Spleen (tissue), 11 donors: ENCODE data around the gene ADAM15. TPM values are rescaled to one million over a fixed set of nuclear protein-coding genes. Genes with fewer than 3 reads are reported as not detected.

Experiments used
- DNase-seq: peaks from one replicate; pipeline ENCODE4 v3.0.0-alpha.2; 2020
- H3K27ac ChIP-seq, 8 donors: fragments of 200-600 bp; sonication (generic) in 7 of 8; 1 replicate in 4 of 8; 2 replicates in 4 of 8; pipeline versions ENCODE4 v1.5.0 to v1.8.0; 2016 to 2021; ENCODE audit warnings: inconsistent platforms in 4 of 8, mild to moderate bottlenecking in 4 of 8, moderate library complexity in 1 of 8
- H3K27me3 ChIP-seq, 7 donors: fragments of 200-600 bp; sonication (generic) in 6 of 7; replicated peaks in 1 of 7; 1 replicate in 4 of 7; 2 replicates in 3 of 7; pipeline versions ENCODE4 v1.5.0 to v1.8.0; 2016 to 2021; ENCODE audit warnings: inconsistent platforms in 3 of 7, mild to moderate bottlenecking in 1 of 7
- H3K36me3 ChIP-seq, 6 donors: fragments of 200-600 bp; sonication (generic) in 5 of 6; 1 replicate in 4 of 6; 2 replicates in 2 of 6; pipeline versions ENCODE4 v1.5.0 to v1.8.0; 2016 to 2021; ENCODE audit warnings: inconsistent platforms in 2 of 6
- H3K4me1 ChIP-seq, 6 donors: fragments of 200-600 bp; sonication (generic) in 5 of 6; 1 replicate in 3 of 6; 2 replicates in 3 of 6; pipeline versions ENCODE4 v1.5.0 to v1.8.0; 2016 to 2021; ENCODE audit warnings: inconsistent platforms in 3 of 6
- H3K4me3 ChIP-seq, 8 donors: fragments of 200-600 bp; sonication (generic) in 7 of 8; 1 replicate in 4 of 8; 2 replicates in 4 of 8; pipeline versions ENCODE4 v1.5.0 to v1.8.0; 2016 to 2021; ENCODE audit warnings: inconsistent platforms in 4 of 8, mild to moderate bottlenecking in 4 of 8, moderate library complexity in 2 of 8
- H3K9me3 ChIP-seq, 8 donors: fragments of 200-600 bp; sonication (generic) in 7 of 8; 1 replicate in 4 of 8; 2 replicates in 4 of 8; pipeline versions ENCODE4 v1.5.0 to v1.8.0; 2016 to 2021; ENCODE audit warnings: inconsistent platforms in 4 of 8
- CTCF ChIP-seq, 11 experiments: fragments of 200-600 bp in 7 of 11; fragments of 450-650 bp in 4 of 11; sonication (generic) in 4 of 11; IDR thresholded peaks in 8 of 11; conservative IDR thresholded peaks in 3 of 11; 1 replicate in 7 of 11; 2 replicates in 4 of 11; pipeline versions ENCODE4 v1.4.0 to v1.8.0; 2016 to 2021; ENCODE audit warnings: antibody characterized with exemption in 11 of 11, inconsistent platforms in 4 of 11, mild to moderate bottlenecking in 1 of 11
- POLR2A ChIP-seq, 3 donors: fragments of 450-650 bp; IDR thresholded peaks; one replicate each; pipeline ENCODE4 v1.5.1; 2017; ENCODE audit warnings: antibody characterized with exemption in 3 of 3, mild to moderate bottlenecking in 1 of 3
- POLR2AphosphoS5 ChIP-seq, 3 donors: sonication (generic); formaldehyde crosslinking; IDR thresholded peaks; one replicate each; pipeline ENCODE4 v1.5.1; 2017; ENCODE audit warnings: antibody characterized with exemption in 3 of 3
- WGBS, 5 donors: extraction: QIAGEN DNeasy Blood & Tissue Kit in 3 of 5; methylation state at CpG; one replicate each; pipeline versions ENCODE4 v1.1.5 to v1.1.7; 2013 to 2018; 5-methylcytosine and 5-hydroxymethylcytosine counted together
- intact Hi-C: fragments of 100-400 bp; cut with DNase I; formaldehyde crosslinking; loops from one replicate; pipeline ENCODE4 v1.15.0; 2023; ENCODE audit warnings: low total_unique reads
- polyA plus RNA-seq, 3 donors: library from polyadenylated mRNA; stranded (reverse); fragments of 200-250 nt; gene quantifications; one replicate each; pipeline ENCODE4 v1.2.1, GENCODE V29; 2013
- total RNA-seq, 7 donors: library from RNA; depleted of rRNA in 3 of 7; stranded (reverse); fragments of >200 nt in 3 of 7; fragmentation: NEBNext Ultra II Directional in 4 of 7; extraction: Animal tissue kit (Norgen Biotek cat#: 25700) in 4 of 7; gene quantifications; one replicate each; pipeline versions ENCODE4 v1.1.0 to v1.2.1, GENCODE V29; 2016 to 2021
- donor health status: healthy with polysubstance abuse.
- donor health status: DM: no; HTN: no; CAD: no; lungs with moderate emphysema.
- donor health status: DM: no; HTN: no; CAD: no.
- donor health status: Bipolar disorder and iron deficiency.
- donor health status: healthy.
- donor health status: DM: no; HTN: no; CAD: no.
- donor health status: DM: yes; HTN: yes; CAD: no.

ADAM15 gene
- total and polyA plus RNA-seq, 10 donors, result 70.8 to 313 (median 86.6) TPM

- peak; percentile 91 for DNase-seq
- TF ChIP-seq CTCF (IDR thresholded peaks at IDR 0.05 in 8 of 11, conservative IDR thresholded peaks at IDR 0.05 in 3 of 11) (peak in 1 of 11 experiments; percentile 2), POLR2A (IDR thresholded peaks at IDR 0.05) (no peak), POLR2AphosphoS5 (IDR thresholded peaks at IDR 0.05) (no peak)
Observed at GRCh38 chr1:155002464-155003226, 48.5 kb upstream of the ADAM15 start, which contains the start of gene ZBTB7B. Gene ZBTB7B (plus strand): TSS chr1:155002802. CDS start chr1:155014661, 11,859 bp downstream.

GRCh38 chr1:155003227-155003765, 47.8 kb upstream of the ADAM15 start:
- intact Hi-C loops, result loop anchor here (5.0 to 10.0 kb wide), 2 partner anchors 41 to 62 kb away; partner anchors contain the start of genes EFNA4 and PYGO2
- H3K4me3 ChIP-seq, result peak overlapping the region; percentile 71 to 90 (median 78)
- WGBS, 5 donors, result 0 to 1% (median 0%) methylated on average over 21 to 37 of the region's 37 CpGs
- DNase-seq, result peak; percentile 88
- peak overlapping the region; percentile 81 to 99 (median 95) for H3K27ac ChIP-seq
- no peaks in the 10 kb centered on the region for H3K27me3 ChIP-seq
- no peaks in the 10 kb centered on the region for H3K9me3 ChIP-seq
- no peak for TF ChIP-seq POLR2AphosphoS5 (IDR thresholded peaks at IDR 0.05)
- TF ChIP-seq CTCF (IDR thresholded peaks at IDR 0.05 in 8 of 11, conservative IDR thresholded peaks at IDR 0.05 in 3 of 11), result no peak
- TF ChIP-seq POLR2A (IDR thresholded peaks at IDR 0.05), result no peak
- H3K36me3 ChIP-seq, result no peaks in the 10 kb centered on the region
- H3K4me1 ChIP-seq, result peaks cover 43 to 91% (median 67%) of the 10 kb centered on the region in 6 donors

More at GRCh38 chr1:155002464-155003226, 48.5 kb upstream of the ADAM15 start, which contains the start of gene ZBTB7B:
- intact Hi-C loops, result loop anchor here (5.0 to 10.0 kb wide), 2 partner anchors 40 to 62 kb away; partner anchors contain the start of genes EFNA4 and PYGO2
- Histone ChIP-seq H3K27ac (peak within 1 kb of the TSS; percentile 90 to 99 (median 95)), H3K4me3 (peak within 1 kb of the TSS; percentile 75 to 90 (median 79)), H3K27me3 (no peaks in the 10 kb centered on the region), H3K4me1 (peaks cover 43 to 91% (median 65%) of the 10 kb centered on the region in 6 donors), H3K36me3 (no peaks in the 10 kb centered on the region), H3K9me3 (no peaks in the 10 kb centered on the region)
- 0 to 3% (median 0%) methylated on average over 24 to 33 of the region's 35 CpGs for WGBS, 5 donors

GRCh38 chr1:155003766-155004351, 47.3 kb upstream of the ADAM15 start:
- Histone ChIP-seq H3K27ac (peak overlapping the region; percentile 81 to 99 (median 95)), H3K36me3 (no peaks in the 10 kb centered on the region), H3K27me3 (no peaks in the 10 kb centered on the region), H3K4me1 (peaks cover 40 to 91% (median 68%) of the 10 kb centered on the region in 6 donors), H3K9me3 (no peaks in the 10 kb centered on the region), H3K4me3 (peak overlapping the region; percentile 71 to 90 (median 78))
- WGBS, 5 donors, result 2 to 36% (median 3%) methylated on average over 2 to 33 of the region's 34 CpGs
- intact Hi-C loops, result loop anchor here (5.0 to 10.0 kb wide), 2 partner anchors 42 to 61 kb away; partner anchors contain the start of genes EFNA4 and PYGO2
- DNase-seq, result peak; percentile 90
- TF ChIP-seq POLR2A (IDR thresholded peaks at IDR 0.05), result no peak
- TF ChIP-seq POLR2AphosphoS5 (IDR thresholded peaks at IDR 0.05), result peak in 2 of 3 donors; percentile 52 to 56
- no peak for TF ChIP-seq CTCF (IDR thresholded peaks at IDR 0.05 in 8 of 11, conservative IDR thresholded peaks at IDR 0.05 in 3 of 11)
